Type B pancreatic cell (in vitro differentiated cells): ENCODE results near the gene PPP2R1A. TPM values are rescaled to one million over a fixed set of nuclear protein-coding genes. Genes with fewer than 3 reads are reported as not detected.

Experiments used
- DNase-seq: peaks from one replicate; pipeline ENCODE4 v3.0.0; 2021; ENCODE audit warnings: mixed read lengths; ENCODE audit not compliant: unreplicated experiment; ENCODE audit errors: extremely low spot score
- H3K27ac Mint-ChIP-seq: 2 replicates; pipeline ENCODE4 v1.8.0; 2021; ENCODE audit warnings: mild to moderate bottlenecking, mixed read lengths
- H3K27me3 Mint-ChIP-seq: 2 replicates; pipeline ENCODE4 v1.8.0; 2021; ENCODE audit warnings: mixed read lengths
- H3K36me3 Mint-ChIP-seq: 2 replicates; pipeline ENCODE4 v1.8.0; 2021; ENCODE audit warnings: mixed read lengths
- H3K4me1 Mint-ChIP-seq: one replicate; pipeline ENCODE4 v1.8.0; 2021; ENCODE audit warnings: mixed read lengths; ENCODE audit not compliant: unreplicated experiment
- H3K4me3 Mint-ChIP-seq: 2 replicates; pipeline ENCODE4 v1.8.0; 2021; ENCODE audit warnings: mild to moderate bottlenecking, mixed read lengths
- H3K9me3 Mint-ChIP-seq: 2 replicates; pipeline ENCODE4 v1.8.0; 2021; ENCODE audit warnings: mixed read lengths
- CTCF ChIP-seq: fragments of 200-600 bp; sonication (generic); conservative IDR thresholded peaks from 2 replicates; pipeline ENCODE4 v1.5.0; 2021; ENCODE audit warnings: antibody characterized with exemption, mild to moderate bottlenecking
- total RNA-seq: library from RNA; stranded (reverse); gene quantifications from 2 replicates; pipeline ENCODE4 v1.2.1, GENCODE V29; 2021; ENCODE audit warnings: low replicate concordance

The PPP2R1A gene
- total RNA-seq, 1 donor from 2014 or later = 319 TPM

GRCh38 chr19:52217576-52217975, 27.7 kb downstream of the PPP2R1A start:
- no peak overlapping the region for H3K4me3 Mint-ChIP-seq
- no peaks in the 10 kb centered on the region for H3K9me3 Mint-ChIP-seq
- H3K27ac Mint-ChIP-seq = no peak overlapping the region
- H3K4me1 Mint-ChIP-seq = no peaks in the 10 kb centered on the region
- no peaks in the 10 kb centered on the region for H3K27me3 Mint-ChIP-seq
- no peak for TF ChIP-seq CTCF
- no peak for DNase-seq
- peaks cover 49% of the 10 kb centered on the region for H3K36me3 Mint-ChIP-seq

GRCh38 chr19:52219611-52220010, 29.8 kb downstream of the PPP2R1A start:
- no peaks in the 10 kb centered on the region for H3K4me1 Mint-ChIP-seq
- peaks cover 53% of the 10 kb centered on the region for H3K36me3 Mint-ChIP-seq
- no peaks in the 10 kb centered on the region for H3K9me3 Mint-ChIP-seq
- TF ChIP-seq CTCF = no peak
- no peaks in the 10 kb centered on the region for H3K27me3 Mint-ChIP-seq
- no peak for DNase-seq
- no peak overlapping the region for H3K27ac Mint-ChIP-seq
- H3K4me3 Mint-ChIP-seq = no peak overlapping the region

GRCh38 chr19:52221031-52221430, 31.2 kb downstream of the PPP2R1A start:
- Mint-ChIP-seq H3K4me3 (no peak overlapping the region), H3K27me3 (no peaks in the 10 kb centered on the region), H3K9me3 (no peaks in the 10 kb centered on the region), H3K27ac (no peak overlapping the region), H3K4me1 (no peaks in the 10 kb centered on the region), H3K36me3 (peaks cover 57% of the 10 kb centered on the region)
- TF ChIP-seq CTCF = no peak
- no peak for DNase-seq

GRCh38 chr19:52221831-52222375, 32.1 kb downstream of the PPP2R1A start:
- H3K27ac Mint-ChIP-seq = no peak overlapping the region
- no peaks in the 10 kb centered on the region for H3K4me1 Mint-ChIP-seq
- H3K27me3 Mint-ChIP-seq = no peaks in the 10 kb centered on the region
- H3K4me3 Mint-ChIP-seq = no peak overlapping the region
- TF ChIP-seq CTCF = no peak
- peaks cover 63% of the 10 kb centered on the region for H3K36me3 Mint-ChIP-seq
- DNase-seq = no peak
- no peaks in the 10 kb centered on the region for H3K9me3 Mint-ChIP-seq

- peaks cover 69% of the 10 kb centered on the region for H3K36me3 Mint-ChIP-seq
- H3K4me3 Mint-ChIP-seq = no peak overlapping the region
- no peak for TF ChIP-seq CTCF
- no peaks in the 10 kb centered on the region for H3K9me3 Mint-ChIP-seq
- DNase-seq = no peak
- no peaks in the 10 kb centered on the region for H3K27me3 Mint-ChIP-seq
- H3K4me1 Mint-ChIP-seq = no peaks in the 10 kb centered on the region
- H3K27ac Mint-ChIP-seq = no peak overlapping the region
Observed at GRCh38 chr19:52224211-52224610, 34.4 kb downstream of the PPP2R1A start.

GRCh38 chr19:52226652-52227051, 36.8 kb downstream of the PPP2R1A start:
- no peak overlapping the region for H3K27ac Mint-ChIP-seq
- H3K4me3 Mint-ChIP-seq = no peak overlapping the region
- no peaks in the 10 kb centered on the region for H3K9me3 Mint-ChIP-seq
- TF ChIP-seq CTCF = no peak
- H3K36me3 Mint-ChIP-seq = peaks cover 57% of the 10 kb centered on the region
- no peaks in the 10 kb centered on the region for H3K27me3 Mint-ChIP-seq
- no peak for DNase-seq
- no peaks in the 10 kb centered on the region for H3K4me1 Mint-ChIP-seq
